Activated naive CD4-positive, alpha-beta T cell treated with anti-CD3 and anti-CD28 coated beads, Interleukin-2, amount 10 ng/mL, durations not matched to agents 7 days and 5 days (primary cell): ENCODE results near the gene CCDC106.
A peak's percentile ranks its signal among the peaks of the same experiment; 100 is the strongest.

ENCODE experiments used
- CTCF ChIA-PET: fragments of 350-600 bp; sonication (Branson Sonifier 250); formaldehyde crosslinking; loops from one replicate; lab custom pipeline; 2021; ENCODE audit warnings: antibody characterized with exemption; lab: Charles Lee
- DNase-seq: peaks from one replicate; pipeline ENCODE4 v3.0.0-alpha.2; 2020
- H3K27ac Mint-ChIP-seq: one replicate; pipeline ENCODE4 v1.8.0; 2021; ENCODE audit warnings: mild to moderate bottlenecking, moderate library complexity, mixed read lengths
- H3K27me3 Mint-ChIP-seq: one replicate; pipeline ENCODE4 v1.8.0; 2021; ENCODE audit warnings: mild to moderate bottlenecking, mixed read lengths
- H3K36me3 Mint-ChIP-seq: one replicate; pipeline ENCODE4 v1.8.0; 2021; ENCODE audit warnings: mixed read lengths
- H3K4me1 Mint-ChIP-seq: one replicate; pipeline ENCODE4 v1.8.0; 2021; ENCODE audit warnings: mixed read lengths
- H3K4me3 Mint-ChIP-seq: one replicate; pipeline ENCODE4 v1.8.0; 2021; ENCODE audit warnings: mild to moderate bottlenecking, moderate library complexity, mixed read lengths
- H3K9me3 Mint-ChIP-seq: one replicate; pipeline ENCODE4 v1.8.0; 2021; ENCODE audit warnings: mixed read lengths

CCDC106 gene

GRCh38 chr19:55647732-55648584 lies at the start of gene CCDC106:
Gene CCDC106 (plus strand): TSS chr19:55648212. CDS start chr19:55649047, 835 bp downstream.
- DNase-seq: peak; percentile 60

GRCh38 chr19:55598719-55599467 lies 49.1 kb upstream of the CCDC106 start:
- H3K36me3 Mint-ChIP-seq: peaks cover 45% of the 10 kb centered on the region
- peaks cover 33% of the 10 kb centered on the region for H3K4me1 Mint-ChIP-seq
- CTCF ChIA-PET: interaction anchor here (1.6 kb wide), 1 partner anchor 11 kb away, joined by 4 read pairs; no protein-coding TSS in a partner anchor
- no peaks in the 10 kb centered on the region for H3K27me3 Mint-ChIP-seq
- peak; percentile 95 for DNase-seq
- peaks cover 2% of the 10 kb centered on the region for H3K9me3 Mint-ChIP-seq
- peak overlapping the region; percentile 98 for H3K4me3 Mint-ChIP-seq
- peak overlapping the region; percentile 99 for H3K27ac Mint-ChIP-seq

More at GRCh38 chr19:55647732-55648584, at the start of gene CCDC106:
- peak within 1 kb of the TSS; percentile 77 for H3K27ac Mint-ChIP-seq
- peaks cover 12% of the 10 kb centered on the region for H3K36me3 Mint-ChIP-seq
- H3K4me3 Mint-ChIP-seq: peak within 1 kb of the TSS; percentile 77
- no peaks in the 10 kb centered on the region for H3K27me3 Mint-ChIP-seq
- H3K4me1 Mint-ChIP-seq: peaks cover 56% of the 10 kb centered on the region
- H3K9me3 Mint-ChIP-seq: no peaks in the 10 kb centered on the region
- CTCF ChIA-PET: interaction anchor here (0.9 to 2.2 kb wide), 2 partner anchors 15 to 17 kb away, joined by 3 to 10 read pairs; no protein-coding TSS in a partner anchor

- peak within 1 kb of the TSS; percentile 99 for H3K27ac Mint-ChIP-seq
- peaks cover 45% of the 10 kb centered on the region for H3K36me3 Mint-ChIP-seq
- H3K4me3 Mint-ChIP-seq: peak within 1 kb of the TSS; percentile 98
- CTCF ChIA-PET: interaction anchor here (1.6 kb wide), 1 partner anchor 12 kb away, joined by 4 read pairs; no protein-coding TSS in a partner anchor
- peaks cover 2% of the 10 kb centered on the region for H3K9me3 Mint-ChIP-seq
- H3K4me1 Mint-ChIP-seq: peaks cover 35% of the 10 kb centered on the region
- peak; percentile 97 for DNase-seq
- no peaks in the 10 kb centered on the region for H3K27me3 Mint-ChIP-seq
These were observed 48.6 kb upstream of the CCDC106 start, which contains the start of gene FIZ1 for GRCh38 chr19:55599468-55599841. Gene FIZ1 (minus strand): TSS chr19:55599517. CDS start chr19:55597865, 1,652 bp downstream.

GRCh38 chr19:55599842-55600661 lies 48.0 kb upstream of the CCDC106 start, which contains the start of gene ZNF524:
Gene ZNF524 (plus strand): TSS chr19:55600288. CDS start chr19:55602113, 1,825 bp downstream.
- H3K9me3 Mint-ChIP-seq: peaks cover under 1% of the 10 kb centered on the region
- no peaks in the 10 kb centered on the region for H3K27me3 Mint-ChIP-seq
- H3K4me1 Mint-ChIP-seq: peaks cover 38% of the 10 kb centered on the region
- peak within 1 kb of the TSS; percentile 98 for H3K4me3 Mint-ChIP-seq
- peaks cover 43% of the 10 kb centered on the region for H3K36me3 Mint-ChIP-seq
- CTCF ChIA-PET: interaction anchor here (0.9 to 1.6 kb wide), 2 partner anchors 12 to 24 kb away, joined by 3 to 4 read pairs; partner anchors contain the start of gene ZNF784
- DNase-seq: peak; percentile 88
- peak within 1 kb of the TSS; percentile 99 for H3K27ac Mint-ChIP-seq

GRCh38 chr19:55600662-55601028 lies 47.4 kb upstream of the CCDC106 start:
- no peak for DNase-seq
- peaks cover 37% of the 10 kb centered on the region for H3K36me3 Mint-ChIP-seq
- H3K4me1 Mint-ChIP-seq: peaks cover 38% of the 10 kb centered on the region
- CTCF ChIA-PET: interaction anchor here (0.9 to 1.2 kb wide), 2 partner anchors 24 to 32 kb away, joined by 3 read pairs; partner anchors contain the start of gene ZNF784
- no peaks in the 10 kb centered on the region for H3K27me3 Mint-ChIP-seq
- peak overlapping the region; percentile 89 for H3K27ac Mint-ChIP-seq
- H3K9me3 Mint-ChIP-seq: no peaks in the 10 kb centered on the region
- H3K4me3 Mint-ChIP-seq: peak overlapping the region; percentile 98

GRCh38 chr19:55601084-55601483 lies 46.9 kb upstream of the CCDC106 start:
- Mint-ChIP-seq H3K4me3 (peak overlapping the region; percentile 98), H3K36me3 (peaks cover 33% of the 10 kb centered on the region), H3K4me1 (peaks cover 41% of the 10 kb centered on the region), H3K9me3 (no peaks in the 10 kb centered on the region), H3K27ac (peak overlapping the region; percentile 89), H3K27me3 (no peaks in the 10 kb centered on the region)
- CTCF ChIA-PET: interaction anchor here (0.9 to 1.2 kb wide), 2 partner anchors 23 to 31 kb away, joined by 3 read pairs; partner anchors contain the start of gene ZNF784
- DNase-seq: no peak

- Mint-ChIP-seq H3K27ac (peak overlapping the region; percentile 89), H3K9me3 (no peaks in the 10 kb centered on the region), H3K36me3 (peaks cover 31% of the 10 kb centered on the region), H3K27me3 (no peaks in the 10 kb centered on the region), H3K4me3 (peak overlapping the region; percentile 98), H3K4me1 (peaks cover 51% of the 10 kb centered on the region)
- no peak for DNase-seq
- CTCF ChIA-PET: interaction anchor here (1.2 kb wide), 1 partner anchor 30 kb away, joined by 3 read pairs; no protein-coding TSS in a partner anchor
These were observed 45.7 kb upstream of the CCDC106 start for GRCh38 chr19:55602104-55603001.

- Mint-ChIP-seq H3K36me3 (peaks cover 32% of the 10 kb centered on the region), H3K27me3 (no peaks in the 10 kb centered on the region), H3K27ac (peak overlapping the region; percentile 71), H3K4me1 (peaks cover 58% of the 10 kb centered on the region), H3K9me3 (no peaks in the 10 kb centered on the region), H3K4me3 (peak overlapping the region; percentile 41)
- no peak for DNase-seq
- CTCF ChIA-PET: interaction anchor here (1.5 kb wide), 1 partner anchor 22 kb away, joined by 3 read pairs; the partner anchor contains the start of gene ZNF784
These were observed 44.9 kb upstream of the CCDC106 start for GRCh38 chr19:55603115-55603514.

- H3K27me3 Mint-ChIP-seq: no peaks in the 10 kb centered on the region
- H3K36me3 Mint-ChIP-seq: peaks cover 30% of the 10 kb centered on the region
- H3K9me3 Mint-ChIP-seq: no peaks in the 10 kb centered on the region
- CTCF ChIA-PET: interaction anchor here (1.2 to 1.5 kb wide), 2 partner anchors 21 to 28 kb away, joined by 3 to 4 read pairs; partner anchors contain the start of gene ZNF784
- DNase-seq: no peak
- H3K4me3 Mint-ChIP-seq: peak overlapping the region; percentile 93
- H3K27ac Mint-ChIP-seq: peak overlapping the region; percentile 98
- peaks cover 55% of the 10 kb centered on the region for H3K4me1 Mint-ChIP-seq
These were observed 44.3 kb upstream of the CCDC106 start for GRCh38 chr19:55603581-55604292.

- CTCF ChIA-PET: interaction anchor here (0.8 to 2.5 kb wide), 15 partner anchors 12 to 147 kb away, joined by 3 to 21 read pairs (median 5); partner anchors contain the start of gene ZNF784
These were observed 42.8 kb upstream of the CCDC106 start for GRCh38 chr19:55605207-55605636.

GRCh38 chr19:55605637-55606470 lies 42.2 kb upstream of the CCDC106 start, which contains the start of gene ZNF865:
Gene ZNF865 (plus strand): TSS chr19:55605647. CDS start chr19:55613619, 7,972 bp downstream.
- peak; percentile 81 for DNase-seq
- H3K27me3 Mint-ChIP-seq: no peaks in the 10 kb centered on the region
- CTCF ChIA-PET: interaction anchor here (0.7 to 2.5 kb wide), 24 partner anchors 11 to 465 kb away, joined by 3 to 21 read pairs (median 4); partner anchors contain the start of genes ISOC2, U2AF2, ZNF579 and ZNF784
- H3K9me3 Mint-ChIP-seq: no peaks in the 10 kb centered on the region
- H3K36me3 Mint-ChIP-seq: peaks cover 38% of the 10 kb centered on the region
- peaks cover 59% of the 10 kb centered on the region for H3K4me1 Mint-ChIP-seq
- H3K27ac Mint-ChIP-seq: peak within 1 kb of the TSS; percentile 98
- peak within 1 kb of the TSS; percentile 93 for H3K4me3 Mint-ChIP-seq

More at GRCh38 chr19:55605207-55605636, 42.8 kb upstream of the CCDC106 start:
- Mint-ChIP-seq H3K27ac (peak overlapping the region; percentile 98), H3K9me3 (no peaks in the 10 kb centered on the region), H3K36me3 (peaks cover 34% of the 10 kb centered on the region), H3K27me3 (no peaks in the 10 kb centered on the region), H3K4me1 (peaks cover 56% of the 10 kb centered on the region), H3K4me3 (peak overlapping the region; percentile 93)
- peak; percentile 99 for DNase-seq
